ENCODE results near the gene TERT. TPM values are rescaled to one million over a fixed set of nuclear protein-coding genes. Genes with fewer than 3 reads are reported as not detected.

Gene TERT
- total RNA-seq, 1 experiment from 2014 or later: 0.80 TPM

- ATAC-seq: no peak
- no peaks in the 10 kb centered on the region for H4K20me1 ChIP-seq (ENCODE audit: low read length)
- POLR2A ChIA-PET (ENCODE audit: unreplicated experiment): no interaction called here
Measured at GRCh38 chr5:1214163-1214935, 80.5 kb downstream of the TERT start.

GRCh38 chr5:1213508-1214162 is 81.2 kb downstream of the TERT start:
- Histone ChIP-seq H4K20me1 (ENCODE audit: low read length) (no peaks in the 10 kb centered on the region), H3F3A (ENCODE audit: low read length, unreplicated experiment) (no peaks in the 10 kb centered on the region), H3K27ac (ENCODE audit: low read length) (no peak overlapping the region), H3K9ac (ENCODE audit: low read length) (no peak overlapping the region), H3K27me3 (ENCODE audit: low read length) (no peaks in the 10 kb centered on the region), H3K9me3 (ENCODE audit: low read length) (no peaks in the 10 kb centered on the region), H2AFZ (ENCODE audit: low read length) (no peak overlapping the region), H3K4me3 (ENCODE audit: low read length) (no peak overlapping the region), H3K4me1 (ENCODE audit: insufficient read depth, low read length) (no peaks in the 10 kb centered on the region), H3K9me2 (replicated peaks; ENCODE audit: low read length) (no peaks in the 10 kb centered on the region), H3K36me3 (ENCODE audit: low read depth, low read length) (no peaks in the 10 kb centered on the region), H3K79me2 (ENCODE audit: low read length) (no peaks in the 10 kb centered on the region), H3K4me2 (ENCODE audit: low read length) (no peak overlapping the region)
- no TSS peak for BruUV-seq (replicated peaks)
- no peak for TF ChIP-seq EZH2 (IDR thresholded peaks at IDR 0.05; ENCODE audit: low read length, unreplicated experiment)
- intact Hi-C loops (cut with micrococcal nuclease): no loop called here
- POLR2A ChIA-PET (ENCODE audit: unreplicated experiment): no interaction called here
- DNase-seq: no peak
- CTCF ChIA-PET: no interaction called here
- no peak for ATAC-seq

More at GRCh38 chr5:1214163-1214935, 80.5 kb downstream of the TERT start:
- intact Hi-C loops (cut with micrococcal nuclease): no loop called here
- DNase-seq: no peak
- H3K4me1 ChIP-seq (ENCODE audit: insufficient read depth, low read length): no peaks in the 10 kb centered on the region
- no peak for TF ChIP-seq CTCF (conservative IDR thresholded peaks at IDR 0.05; ENCODE audit: low read depth, low read length)
- H3F3A ChIP-seq (ENCODE audit: low read length, unreplicated experiment): no peaks in the 10 kb centered on the region
- no TSS peak for BruUV-seq (replicated peaks)
- H3K4me3 ChIP-seq (ENCODE audit: low read length): no peak overlapping the region
- H3K27ac ChIP-seq (ENCODE audit: low read length): no peak overlapping the region
- no peak overlapping the region for H3K9ac ChIP-seq (ENCODE audit: low read length)
- no peak overlapping the region for H3K4me2 ChIP-seq (ENCODE audit: low read length)
- CTCF ChIA-PET: no interaction called here
- H3K36me3 ChIP-seq (ENCODE audit: low read depth, low read length): no peaks in the 10 kb centered on the region
- no peaks in the 10 kb centered on the region for H3K79me2 ChIP-seq (ENCODE audit: low read length)
- H2AFZ ChIP-seq (ENCODE audit: low read length): no peak overlapping the region
- H3K9me2 ChIP-seq (replicated peaks; ENCODE audit: low read length): no peaks in the 10 kb centered on the region
- H3K27me3 ChIP-seq (ENCODE audit: low read length): no peaks in the 10 kb centered on the region
- H3K9me3 ChIP-seq (ENCODE audit: low read length): no peaks in the 10 kb centered on the region

- Histone ChIP-seq H3K27me3 (ENCODE audit: low read length) (no peaks in the 10 kb centered on the region), H3K4me3 (ENCODE audit: low read length) (no peak overlapping the region)
Measured at GRCh38 chr5:1212881-1213280, 82.0 kb downstream of the TERT start.

More at GRCh38 chr5:1212881-1213280, 82.0 kb downstream of the TERT start:
- intact Hi-C loops (cut with micrococcal nuclease): no loop called here
- Histone ChIP-seq H4K20me1 (ENCODE audit: low read length) (no peaks in the 10 kb centered on the region), H3K27ac (ENCODE audit: low read length) (no peak overlapping the region), H3F3A (ENCODE audit: low read length, unreplicated experiment) (no peaks in the 10 kb centered on the region), H3K36me3 (ENCODE audit: low read depth, low read length) (no peaks in the 10 kb centered on the region), H3K9ac (ENCODE audit: low read length) (no peak overlapping the region), H3K9me2 (replicated peaks; ENCODE audit: low read length) (no peaks in the 10 kb centered on the region), H3K79me2 (ENCODE audit: low read length) (no peaks in the 10 kb centered on the region), H3K4me2 (ENCODE audit: low read length) (no peak overlapping the region), H2AFZ (ENCODE audit: low read length) (no peak overlapping the region), H3K4me1 (ENCODE audit: insufficient read depth, low read length) (no peaks in the 10 kb centered on the region), H3K9me3 (ENCODE audit: low read length) (no peaks in the 10 kb centered on the region)
- POLR2A ChIA-PET (ENCODE audit: unreplicated experiment): no interaction called here
- no peak for TF ChIP-seq CTCF (conservative IDR thresholded peaks at IDR 0.05; ENCODE audit: low read depth, low read length)
- CTCF ChIA-PET: no interaction called here
- ATAC-seq (no peak), DNase-seq (no peak)
- no TSS peak for BruUV-seq (replicated peaks)

All from PC-3 (cell line).